NCI-H2081 (cell line): Measurements from ENCODE around the gene MAP3K19.
"Not testable (repeated sequence)": the region's sequence is repeated elsewhere in the genome, so short reads cannot be mapped to it uniquely, and the experiment has no call there.

Experiments used
- DNase-seq, 2 experiments: peaks; one replicate each; lab custom pipeline; 2025; lab: John Stamatoyannopoulos, UW

MAP3K19 gene

DNA sequence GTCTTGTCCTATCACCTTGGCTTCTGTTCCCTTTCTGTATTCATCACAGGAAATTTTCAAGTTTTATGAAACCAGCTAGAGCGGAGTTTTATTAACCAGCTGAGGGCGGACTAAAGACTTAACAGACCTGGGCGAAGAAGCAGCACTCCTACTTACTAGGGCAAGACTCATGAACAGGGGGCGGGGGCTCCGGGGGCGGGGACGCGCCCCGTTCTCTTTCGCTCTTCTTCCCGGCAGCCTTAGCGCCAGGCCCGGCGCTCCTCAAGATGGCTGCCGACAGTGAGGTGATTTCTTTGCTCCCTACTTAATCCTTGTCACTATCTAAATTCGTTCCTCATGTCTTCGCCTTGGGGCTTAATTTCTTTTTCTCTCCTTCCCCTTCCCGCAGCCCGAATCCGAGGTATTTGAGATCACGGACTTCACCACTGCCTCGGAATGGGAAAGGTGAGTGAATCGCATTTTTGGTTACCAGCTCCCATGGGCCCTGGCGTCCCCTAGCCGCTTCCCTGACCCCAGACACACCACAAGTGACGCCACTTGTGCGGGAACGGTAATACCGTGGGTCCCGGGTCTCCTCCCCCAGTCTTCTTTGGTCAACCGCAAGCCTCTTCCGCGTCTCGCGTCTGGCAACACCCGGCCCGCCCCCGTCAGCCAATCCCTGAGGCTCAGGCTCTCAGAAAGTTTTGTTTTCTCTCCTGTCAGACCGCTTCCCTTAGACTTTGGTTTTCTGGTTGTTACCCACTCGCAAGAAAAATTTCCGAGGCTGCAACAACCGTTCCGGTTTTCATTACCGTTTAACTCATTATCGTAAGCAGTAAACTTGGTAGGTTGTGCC, 5.0 kb upstream of the MAP3K19 start, which contains the start of gene RAB3GAP1:
Gene RAB3GAP1, plus strand, starts transcription at position 251 of the 835 bp plus-strand sequence. Its CDS starts 16 bp downstream, at position 267.
- peak; percentile 66 to 72 for DNase-seq

DNA sequence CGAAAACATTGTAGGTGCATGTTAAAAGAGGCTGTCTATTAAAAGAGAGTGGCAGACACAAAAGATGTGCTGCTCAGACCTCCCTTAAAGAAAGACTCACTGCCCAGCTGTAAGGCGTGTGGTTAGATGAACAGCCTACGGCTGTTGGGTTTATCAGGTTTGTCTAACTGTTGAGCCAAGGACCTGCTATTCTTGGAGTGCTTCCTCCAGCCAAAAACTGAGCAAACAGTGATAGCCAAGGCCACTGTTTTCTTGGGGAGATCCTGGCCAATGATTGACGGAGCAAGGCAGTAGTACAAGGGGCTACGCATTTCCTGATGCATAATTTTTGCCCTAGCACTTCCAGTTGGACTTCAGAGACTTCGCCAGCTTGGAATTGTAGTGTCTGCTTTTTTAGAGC, 3.4 kb upstream of the MAP3K19 start:
- no peak for DNase-seq

DNA sequence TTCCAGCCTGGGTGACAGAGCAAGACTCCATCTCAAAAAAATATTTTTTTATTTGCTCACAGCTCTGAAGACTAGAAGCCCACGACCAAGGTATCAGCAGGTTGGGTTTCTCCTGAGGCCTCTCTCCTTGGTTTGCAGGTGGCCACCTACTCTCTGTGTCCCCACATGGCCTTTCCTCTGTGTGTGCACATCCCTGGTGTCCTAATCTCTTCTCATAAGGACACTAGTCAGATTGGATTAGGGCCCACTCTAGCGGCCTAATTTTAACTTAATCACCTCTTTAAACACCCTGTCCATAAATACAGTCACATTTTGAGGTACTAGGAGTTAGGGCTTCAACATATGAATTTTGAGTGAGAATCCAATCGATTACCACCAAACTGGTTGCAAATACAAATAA, 2.9 kb upstream of the MAP3K19 start:
- no peak for DNase-seq

- no peak for DNase-seq
Observed at GRCh38 chr2:135048122-135048521, 875 bp upstream of the MAP3K19 start.

DNA sequence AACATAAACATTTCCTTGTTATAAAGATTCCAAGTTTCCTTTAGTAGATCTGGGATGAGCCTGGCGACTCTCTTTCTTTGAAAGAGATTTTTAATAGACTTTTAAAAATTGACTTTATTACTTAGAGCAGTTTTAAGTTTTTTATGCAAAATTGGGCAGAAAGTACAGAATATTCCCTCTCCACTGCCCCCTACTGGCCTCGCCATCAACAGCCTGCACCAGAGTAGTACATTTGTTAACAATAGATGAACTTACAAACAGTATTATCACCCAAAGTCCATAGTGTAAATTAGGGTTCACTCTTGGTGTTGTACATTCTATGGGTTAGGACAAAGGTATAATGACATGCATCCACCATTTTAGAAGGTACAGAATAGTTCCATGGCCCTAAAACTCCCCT, 3.9 kb downstream of the MAP3K19 start:
- DNase-seq = no peak

- no peak for DNase-seq
Observed at GRCh38 chr2:135037831-135038230, 9.4 kb downstream of the MAP3K19 start.

DNA sequence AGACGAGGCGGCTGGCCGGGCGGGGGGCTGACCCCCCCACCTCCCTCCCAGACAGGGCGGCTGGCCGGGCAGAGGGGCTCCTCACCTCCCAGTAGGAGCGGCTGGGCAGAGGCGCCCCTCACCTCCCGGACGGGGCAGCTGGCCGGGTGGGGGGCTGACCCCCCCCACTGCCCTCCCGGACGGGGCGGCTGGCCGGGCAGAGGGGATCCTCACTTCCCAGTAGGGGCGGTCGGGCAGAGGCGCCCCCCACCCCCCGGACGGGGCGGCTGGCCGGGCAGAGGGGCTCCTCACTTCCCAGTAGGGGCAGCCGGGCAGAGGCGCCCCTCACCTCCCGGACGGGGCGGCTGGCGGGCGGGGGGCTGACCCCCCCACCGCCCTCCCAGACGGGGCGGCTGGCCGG, 14.0 kb downstream of the MAP3K19 start:
- DNase-seq = not testable (repeated sequence)

- DNase-seq = no peak
Observed at GRCh38 chr2:135030826-135031225, 16.4 kb downstream of the MAP3K19 start.

DNA sequence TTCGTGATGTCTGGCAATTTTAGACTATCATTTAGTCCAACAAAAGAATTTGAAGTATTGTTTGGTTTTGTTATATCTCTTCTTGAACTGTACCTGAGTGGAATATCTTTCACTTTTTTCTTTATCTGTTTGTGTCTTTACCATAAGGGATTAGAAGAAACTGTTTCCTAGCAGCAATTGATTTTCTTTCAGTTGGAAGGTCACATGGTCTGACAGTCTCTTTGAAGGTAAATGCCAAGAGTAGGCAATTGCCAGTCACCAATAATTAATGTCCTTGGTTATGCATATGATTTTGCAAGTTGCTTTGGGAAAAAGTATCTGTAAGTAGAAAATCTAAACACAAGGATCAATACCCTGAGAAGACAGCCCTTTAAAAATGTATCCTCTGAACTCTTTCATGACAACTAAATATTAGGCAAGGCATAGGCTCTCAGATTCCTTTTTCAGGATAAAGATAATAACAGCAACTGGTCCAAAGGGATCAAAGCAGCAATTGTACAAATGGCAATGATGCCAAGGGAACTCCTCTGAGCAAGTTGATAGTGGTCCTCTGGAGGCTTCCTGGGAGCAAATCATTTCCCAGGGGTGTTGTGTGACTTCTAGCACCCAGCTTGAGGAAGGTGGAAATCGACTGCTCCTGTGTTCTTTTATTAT, 17.6 kb downstream of the MAP3K19 start:
- no peak for DNase-seq

- DNase-seq = no peak
Observed at GRCh38 chr2:135023886-135024485, 23.3 kb downstream of the MAP3K19 start.

DNA sequence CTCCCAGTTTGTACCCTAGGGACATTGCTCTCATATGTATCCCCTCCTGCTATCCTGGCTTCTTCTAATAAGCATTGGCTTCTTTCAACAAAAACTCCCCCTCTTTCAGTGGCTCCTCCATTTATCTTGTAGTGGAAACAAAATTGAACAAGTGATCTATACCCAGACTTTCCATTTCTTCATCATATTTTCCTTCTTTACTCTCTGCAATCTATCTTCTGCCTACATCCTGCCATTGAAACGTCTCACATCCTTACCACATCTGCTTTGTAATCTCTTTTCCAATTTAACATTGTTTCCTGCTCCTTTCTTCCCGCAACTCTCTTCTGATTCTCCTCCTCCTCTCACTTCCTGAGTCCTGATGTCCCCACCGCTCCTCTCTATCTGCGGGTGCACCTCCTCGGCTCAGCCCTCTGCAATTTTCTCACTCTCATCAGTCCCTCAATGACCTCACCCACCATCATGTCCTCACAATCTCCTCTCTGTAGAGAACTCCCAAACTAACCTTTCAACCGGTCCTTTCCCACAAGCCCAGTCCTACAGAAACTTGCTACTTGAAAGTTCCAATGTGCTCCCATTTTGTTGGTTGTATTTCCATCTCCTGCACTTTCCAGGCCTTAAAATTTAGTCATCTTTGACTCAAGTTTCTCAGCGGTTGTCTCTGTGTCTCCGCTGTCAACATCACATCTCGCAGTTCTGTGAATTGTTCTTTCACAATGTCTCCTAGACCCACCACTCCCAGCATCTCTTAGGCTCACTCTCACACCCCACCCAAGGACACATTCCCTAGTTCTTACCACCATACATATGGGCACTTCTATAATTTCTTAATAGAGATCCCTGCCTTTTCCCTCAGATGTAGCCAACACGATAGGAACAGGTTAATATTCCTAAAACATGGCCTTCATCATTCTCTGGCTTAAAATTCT, 24.0 kb downstream of the MAP3K19 start:
- no peak for DNase-seq

GRCh38 chr2:135021618-135022017, 25.6 kb downstream of the MAP3K19 start:
- DNase-seq = no peak

- no peak for DNase-seq
Observed at GRCh38 chr2:135011633-135012032, 35.6 kb downstream of the MAP3K19 start.

DNA sequence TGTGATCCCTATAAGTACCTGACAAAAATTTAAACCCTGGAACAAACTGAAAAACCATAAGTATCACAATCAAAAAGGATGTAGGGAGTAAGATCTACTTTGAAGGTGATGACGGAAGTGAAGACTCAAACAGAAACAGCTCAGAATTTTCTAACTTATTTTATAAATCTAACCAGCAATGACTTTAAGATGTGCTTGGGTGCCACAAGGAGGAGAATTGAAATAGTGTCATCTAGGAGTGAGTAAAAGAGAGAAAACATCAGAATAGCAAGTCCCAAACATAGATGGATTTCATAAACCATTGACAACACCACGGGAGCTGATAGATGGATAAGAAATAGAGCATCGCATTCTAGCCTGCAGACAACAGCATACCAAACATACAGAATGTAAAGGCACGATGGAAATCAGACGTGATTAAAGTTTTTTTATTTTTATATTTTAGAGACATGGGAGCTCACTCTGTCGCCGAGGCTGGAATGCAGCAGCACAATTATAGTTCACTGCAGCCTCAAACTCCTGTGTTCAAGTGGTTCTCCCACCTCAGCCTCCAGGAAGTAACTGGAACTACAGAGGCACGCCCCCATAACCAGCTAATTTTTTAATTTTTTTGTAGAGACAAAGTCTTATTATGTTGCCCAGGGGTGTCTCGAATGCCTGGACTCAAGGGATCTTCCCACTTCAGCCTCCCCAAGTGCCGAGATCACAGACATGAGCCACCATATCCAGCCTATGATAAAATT, 36.9 kb downstream of the MAP3K19 start:
- no peak for DNase-seq

GRCh38 chr2:135009339-135009738, 37.9 kb downstream of the MAP3K19 start:
- DNase-seq = no peak

DNA sequence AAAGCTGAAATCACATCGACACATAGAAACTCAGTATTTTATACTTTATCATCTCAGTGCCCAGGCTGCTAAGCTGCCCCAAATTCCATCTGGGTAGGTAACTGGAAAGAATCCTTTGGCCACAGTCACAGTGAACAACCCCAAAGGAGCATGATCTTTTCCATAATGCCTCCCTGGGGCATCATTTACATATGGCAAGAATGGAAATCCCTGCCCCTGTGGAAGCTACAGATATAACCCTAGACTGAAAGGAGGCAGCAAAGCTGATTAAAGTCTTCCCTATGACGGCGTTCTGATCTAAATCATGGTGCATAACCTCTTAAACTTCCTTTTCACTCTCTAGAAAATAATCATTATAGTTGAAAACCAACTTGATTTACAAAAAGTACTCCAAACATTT, 41.5 kb downstream of the MAP3K19 start:
- no peak for DNase-seq

GRCh38 chr2:135004005-135004746, 43.1 kb downstream of the MAP3K19 start:
- peak; percentile 70 to 79 for DNase-seq

- DNase-seq = no peak
Observed at GRCh38 chr2:135002836-135003235, 44.4 kb downstream of the MAP3K19 start.

DNA sequence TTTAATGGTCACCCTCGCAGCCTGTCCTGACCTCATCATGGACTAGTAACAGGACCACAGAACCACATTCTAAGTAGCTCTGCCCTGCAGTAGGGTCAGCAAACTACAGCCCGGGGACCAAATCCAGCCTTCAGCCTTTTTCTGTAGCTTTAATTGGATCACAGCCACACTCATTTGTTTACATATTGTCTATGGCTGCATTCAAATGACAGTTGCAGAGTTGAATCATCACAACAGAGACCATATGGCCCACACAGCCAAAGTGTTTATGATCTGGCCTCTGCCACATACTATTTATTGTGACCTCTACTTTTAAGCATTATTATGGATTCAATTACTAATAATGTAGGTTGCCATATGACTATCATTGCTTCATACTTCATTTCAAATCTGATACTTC, 47.7 kb downstream of the MAP3K19 start:
- no peak for DNase-seq

GRCh38 chr2:134988994-134989605, 58.1 kb downstream of the MAP3K19 start:
- peak in 1 of 2 experiments; percentile 45 for DNase-seq
